NCI-H1694 treated with DMSO at 0.1 percent for 48 hours (cell line): ENCODE results near the gene RNF208.

Source experiments
- DNase-seq: peaks from one replicate; lab custom pipeline; 2025; lab: John Stamatoyannopoulos, UW

The RNF208 gene

DNA sequence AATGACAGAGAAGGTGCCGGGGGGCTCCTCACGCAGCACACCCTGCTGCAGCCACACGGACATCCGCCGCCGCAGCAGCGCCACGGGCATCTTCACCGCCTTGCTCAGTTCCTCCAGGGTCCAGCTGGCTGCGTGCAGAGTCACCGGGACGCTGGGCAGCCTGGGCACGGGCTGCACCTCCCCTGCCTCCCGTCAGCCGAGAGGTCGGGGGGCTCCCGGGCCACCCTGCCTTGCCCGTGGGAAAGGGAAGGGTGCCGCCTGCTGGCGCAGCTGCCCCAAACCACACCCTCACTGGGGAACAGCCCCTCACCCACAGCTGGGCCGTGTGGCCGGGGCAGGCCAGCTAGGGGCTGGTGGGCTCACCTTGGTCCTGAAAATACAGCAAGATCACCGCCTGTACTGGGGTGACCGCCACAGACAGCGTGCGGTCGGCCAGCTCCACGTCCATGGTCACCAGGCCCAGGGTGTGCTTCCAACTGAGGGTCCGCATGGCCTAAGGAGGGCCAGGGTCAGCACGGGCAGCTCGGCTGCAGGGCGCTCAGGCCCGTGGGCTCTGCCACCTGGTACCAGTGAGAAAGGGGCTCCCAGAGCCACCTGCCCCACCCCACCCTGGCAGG lies 46.6 kb downstream of the RNF208 start:
- no peak for DNase-seq

DNA sequence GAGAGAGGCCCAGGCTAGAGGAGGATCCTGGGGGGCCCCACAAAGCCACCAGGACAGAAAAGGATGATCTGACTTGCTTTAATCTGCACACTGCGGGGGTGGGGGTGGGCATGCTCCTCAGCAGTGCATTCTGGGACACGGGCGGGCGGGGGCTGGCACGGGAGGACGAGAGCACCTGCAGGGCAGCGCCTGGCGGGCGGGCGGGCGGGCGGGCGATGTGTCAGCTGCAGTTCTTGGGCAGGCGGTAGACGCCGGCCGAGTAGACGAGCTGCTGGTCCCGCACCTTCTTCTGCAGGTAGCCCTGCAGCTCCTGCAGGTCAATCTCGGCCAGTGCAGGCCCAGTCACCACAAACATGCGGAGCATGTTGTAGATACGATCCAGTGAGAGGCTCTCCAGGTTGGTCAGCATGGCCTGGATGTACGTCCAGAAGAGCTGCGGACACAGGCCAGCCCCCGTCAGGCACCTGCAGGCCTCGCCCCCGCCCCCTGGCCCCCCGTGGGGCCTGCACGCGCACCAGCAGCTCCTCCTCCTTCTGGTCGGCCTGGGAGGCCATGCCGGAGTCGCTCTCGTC lies 47.2 kb downstream of the RNF208 start:
- no peak for DNase-seq

DNA sequence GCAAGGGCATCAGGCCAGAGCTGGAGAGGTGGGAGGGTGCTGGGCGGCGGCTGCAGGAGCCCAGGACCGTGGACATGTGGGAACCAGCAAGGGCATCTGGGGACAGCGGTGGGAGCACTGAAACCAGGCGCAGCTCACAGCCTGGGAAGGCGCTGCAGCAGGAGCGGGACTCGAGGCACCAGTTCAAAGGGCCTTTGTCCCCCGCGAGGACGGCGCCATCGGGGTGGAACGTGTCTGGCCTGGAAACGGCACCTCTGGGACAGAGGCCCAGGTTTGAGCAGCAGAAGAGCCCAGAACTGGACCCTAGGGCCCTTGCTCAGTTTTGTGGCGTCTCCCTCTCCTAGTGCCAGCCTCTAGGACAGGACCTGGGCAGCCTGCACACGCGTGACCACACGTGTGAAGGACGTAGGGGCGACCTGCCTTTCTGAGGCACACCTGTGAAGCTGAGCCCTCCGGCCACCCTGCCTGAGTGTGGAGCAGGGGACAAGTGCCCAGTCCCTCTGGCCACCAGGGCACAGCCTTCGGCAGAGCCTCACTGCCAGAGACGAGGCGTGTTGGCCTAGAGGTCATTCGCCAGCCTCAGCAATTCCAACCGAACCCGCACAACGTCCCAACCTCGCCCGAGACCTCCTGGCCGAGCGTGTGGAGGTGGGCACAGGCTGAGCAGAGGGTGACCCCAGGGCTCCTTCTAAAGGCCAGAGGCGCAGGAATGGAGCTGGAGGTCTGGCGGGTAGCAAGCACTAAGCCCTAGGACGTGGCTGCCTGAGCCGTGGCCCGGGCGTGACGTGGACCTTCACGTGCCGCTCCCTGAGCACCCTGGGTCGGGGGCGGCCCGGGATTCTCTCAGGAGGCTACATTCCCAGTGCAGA lies 48.0 kb downstream of the RNF208 start:
- no peak for DNase-seq

DNA sequence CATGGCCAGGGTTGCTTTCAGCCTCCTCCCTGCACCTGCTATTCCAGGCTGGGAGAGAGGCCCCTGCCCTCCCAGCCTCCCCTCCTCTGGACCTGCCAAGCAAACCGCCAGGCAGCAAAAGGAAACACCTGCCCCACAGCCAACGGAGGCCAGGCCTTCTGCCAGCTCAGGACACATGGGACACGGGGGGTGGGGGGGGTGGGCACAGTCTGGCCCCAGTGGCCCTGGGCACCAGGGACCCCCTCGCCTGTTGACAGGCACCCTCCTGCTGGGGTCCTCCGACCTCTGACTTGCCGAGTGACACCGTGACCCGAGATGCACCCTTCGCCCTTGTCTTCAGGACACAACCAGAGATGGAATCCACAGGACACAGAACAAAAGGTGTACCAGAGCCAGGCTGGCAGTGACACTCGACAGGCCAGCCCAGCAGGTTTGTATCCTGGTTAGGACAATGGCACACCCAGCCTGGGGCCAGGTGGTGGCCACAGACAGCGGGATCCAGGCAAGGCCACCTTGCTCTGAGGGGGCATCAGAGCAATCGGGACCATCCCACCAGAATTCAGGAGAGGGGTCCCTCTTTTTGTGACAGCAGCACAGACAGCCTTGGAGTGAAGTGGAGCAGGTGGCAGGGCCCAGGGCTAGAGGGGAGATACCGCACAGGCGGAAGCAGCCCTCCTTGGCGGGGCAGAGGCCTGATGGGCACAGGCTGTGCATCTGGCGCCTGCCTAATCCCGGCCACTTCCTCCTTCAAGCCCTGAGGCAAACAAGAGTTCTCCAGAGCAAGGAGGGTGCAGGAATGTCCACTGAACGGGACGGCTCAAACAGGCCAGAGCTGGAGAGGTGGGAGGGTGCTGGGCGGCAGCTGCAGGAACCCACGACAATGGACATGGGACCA lies 48.9 kb downstream of the RNF208 start:
- DNase-seq, result no peak

DNA sequence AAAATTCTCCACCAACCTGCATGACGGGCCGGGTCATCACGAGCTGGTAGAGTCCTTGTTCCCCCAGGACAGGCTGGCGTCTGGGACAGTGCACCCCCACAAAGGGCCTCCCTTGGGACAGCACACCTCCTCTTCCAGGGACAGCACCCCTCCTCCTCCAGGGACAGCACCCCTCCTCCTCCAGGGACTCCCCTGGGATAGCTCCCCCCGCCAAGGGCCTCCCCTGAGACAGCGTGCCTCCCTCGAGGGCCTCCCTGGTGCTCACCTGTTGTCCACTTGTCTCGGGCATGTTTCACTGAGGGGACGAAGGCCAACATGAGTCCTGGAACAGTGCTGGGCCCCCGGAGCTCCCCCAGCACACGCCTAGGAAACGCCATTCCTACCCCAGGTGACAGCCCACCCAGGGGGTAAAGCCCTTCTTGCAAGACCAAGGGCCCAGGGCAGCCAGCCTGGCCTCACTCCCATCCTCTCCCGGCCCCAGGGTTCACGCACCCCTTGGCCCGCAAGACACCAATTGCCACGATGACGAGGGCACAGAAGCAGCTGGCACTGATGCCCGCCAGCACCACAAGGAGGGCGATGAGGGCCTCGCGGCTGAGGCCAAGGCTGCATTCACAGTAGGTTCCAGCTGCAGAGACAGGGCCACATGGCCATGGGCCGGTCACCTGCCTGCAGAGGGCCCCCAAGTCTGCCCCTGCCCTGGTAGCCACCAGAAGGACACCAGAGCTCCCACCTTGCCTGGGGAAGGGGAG lies 50.7 kb downstream of the RNF208 start:
- no peak for DNase-seq

DNA sequence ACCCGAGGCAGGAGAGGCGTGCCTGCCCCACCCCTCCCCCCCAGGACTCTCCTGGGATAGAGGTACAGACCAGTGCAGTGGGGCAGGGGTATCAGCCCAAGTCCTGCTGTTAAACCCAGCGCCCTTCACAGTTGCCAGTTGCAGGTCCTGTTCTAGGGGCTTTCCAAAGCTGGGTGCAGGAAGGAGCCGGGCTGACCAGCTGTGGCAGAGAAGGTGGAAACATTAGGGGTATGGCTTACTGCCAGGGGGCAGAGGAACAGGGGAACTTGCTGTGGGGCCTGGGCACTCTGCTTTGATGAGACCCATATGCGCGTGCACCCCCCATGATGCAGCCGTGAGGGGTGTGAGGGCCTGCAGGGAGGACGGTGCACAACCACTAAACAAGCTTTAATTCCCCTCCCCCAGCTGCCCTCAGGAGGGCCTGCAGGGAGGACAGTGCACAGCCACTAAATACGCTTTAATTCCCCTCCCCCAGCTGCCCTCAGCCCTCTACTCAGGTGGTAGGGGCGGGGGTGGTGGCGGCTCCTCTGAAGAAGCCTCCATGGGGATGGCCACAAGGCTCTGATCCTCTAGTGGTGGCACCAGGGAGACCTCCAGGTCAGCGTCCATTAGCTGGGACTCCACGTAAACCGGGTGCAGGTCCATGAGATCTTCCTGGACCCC lies 51.4 kb downstream of the RNF208 start:
- no peak for DNase-seq
